ENCODE data around the gene FAM50A.

- TF ChIP-seq EZH2 (IDR thresholded peaks at IDR 0.05; ENCODE audit: insufficient read depth, poor library complexity, severe bottlenecking): no peak
- no peak for TF ChIP-seq EZH2phosphoT487 (IDR thresholded peaks at IDR 0.05; ENCODE audit: insufficient read depth, low read depth)
Measured at GRCh38 chrX:154488336-154489075, 44.6 kb downstream of the FAM50A start.
